GM21360 (cell line): ENCODE data around the gene WDR93.

Source experiments
- ATAC-seq: cut with Tn5 transposase; IDR thresholded peaks from one replicate; pipeline ENCODE4 v1.9.1; 2021; ENCODE audit warnings: mild to moderate bottlenecking, moderate library complexity; ENCODE audit not compliant: unreplicated experiment

WDR93 gene

GRCh38 chr15:89662893-89663626, 27.6 kb upstream of the WDR93 start:
- no peak for ATAC-seq

- ATAC-seq = no peak
These were observed 25.9 kb upstream of the WDR93 start for GRCh38 chr15:89664441-89665350.

GRCh38 chr15:89665449-89666181, 25.0 kb upstream of the WDR93 start:
- no peak for ATAC-seq

DNA sequence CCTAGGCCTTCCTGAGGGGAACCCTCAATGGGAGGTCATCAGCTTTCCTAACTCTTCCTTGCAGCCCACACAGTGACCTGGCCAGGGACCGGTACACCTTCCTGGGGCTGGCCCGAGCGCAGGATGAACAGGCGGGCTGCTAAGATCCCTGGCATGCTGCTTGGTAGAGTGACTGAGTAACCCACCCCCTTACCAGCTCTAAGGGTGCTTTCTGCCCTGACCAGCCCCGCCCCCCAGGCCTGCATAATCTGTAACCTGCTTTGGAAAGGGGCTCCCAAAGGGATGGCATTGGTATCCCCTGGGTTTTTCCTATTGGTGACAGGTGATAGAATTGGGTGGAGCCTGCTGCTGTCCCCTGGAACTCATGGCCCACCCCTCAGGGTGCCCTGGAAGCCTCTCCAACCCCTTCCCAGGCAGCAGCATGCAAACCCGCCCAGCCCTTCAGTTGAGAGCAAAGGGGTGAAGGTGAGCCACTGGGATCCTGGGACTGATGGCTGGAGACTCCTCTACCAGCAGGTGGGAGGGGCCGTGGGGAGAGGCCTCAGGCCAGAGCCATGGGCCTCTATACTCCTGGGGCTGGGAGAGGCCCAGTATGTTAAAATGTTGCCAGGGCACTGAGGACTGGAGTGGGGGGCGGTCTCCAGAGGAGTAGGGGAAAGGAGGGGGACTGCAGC, 24.3 kb upstream of the WDR93 start:
- no peak for ATAC-seq

DNA sequence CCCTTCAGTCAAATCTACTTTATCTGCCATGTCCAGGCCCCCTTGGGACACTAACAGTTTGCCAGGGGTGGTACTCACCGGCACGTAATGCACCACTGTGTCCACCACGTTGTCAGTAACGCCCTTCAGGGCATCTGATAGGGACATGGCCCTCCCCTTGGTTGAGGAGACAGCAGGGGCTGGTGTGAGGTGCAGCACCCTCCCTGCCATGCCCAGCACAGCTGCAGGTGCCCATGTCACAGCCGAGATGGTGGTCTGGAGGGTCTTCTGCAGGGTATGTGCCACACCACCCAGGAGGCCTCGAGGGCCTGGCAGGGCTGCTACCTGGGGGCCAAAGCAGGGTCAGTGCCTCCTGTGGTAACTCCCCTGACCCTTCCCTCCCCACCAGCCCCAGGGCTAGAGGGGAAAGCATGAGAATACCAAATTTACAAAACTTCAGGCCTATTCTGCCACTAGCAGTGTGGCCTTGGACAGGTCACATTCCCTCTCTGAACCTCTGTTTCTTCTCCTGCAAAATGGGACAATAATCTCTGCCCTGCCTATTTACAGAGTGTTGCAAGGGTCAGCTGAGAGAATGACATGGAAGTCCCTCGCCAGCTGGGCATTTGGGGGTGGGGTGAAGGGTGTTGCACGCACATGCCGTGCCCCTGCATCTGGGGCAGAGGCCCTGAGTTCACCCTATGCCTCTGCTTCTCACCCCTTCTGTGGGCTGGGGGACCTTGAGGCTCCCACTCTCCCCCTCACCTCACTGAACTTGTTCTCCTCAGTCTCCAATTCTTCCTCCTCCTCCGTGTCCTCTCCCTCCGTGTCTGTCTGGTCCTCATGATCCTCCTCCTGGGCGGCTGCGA, 23.5 kb upstream of the WDR93 start:
- ATAC-seq = no peak

GRCh38 chr15:89667706-89667960, 23.0 kb upstream of the WDR93 start:
- ATAC-seq = no peak

- no peak for ATAC-seq
These were observed 22.4 kb upstream of the WDR93 start for GRCh38 chr15:89668171-89668570.

- ATAC-seq = no peak
These were observed 21.2 kb upstream of the WDR93 start for GRCh38 chr15:89669309-89669865.

GRCh38 chr15:89669941-89670340, 20.7 kb upstream of the WDR93 start:
- ATAC-seq = no peak

- no peak for ATAC-seq
These were observed 19.5 kb upstream of the WDR93 start for GRCh38 chr15:89670971-89671560.

DNA sequence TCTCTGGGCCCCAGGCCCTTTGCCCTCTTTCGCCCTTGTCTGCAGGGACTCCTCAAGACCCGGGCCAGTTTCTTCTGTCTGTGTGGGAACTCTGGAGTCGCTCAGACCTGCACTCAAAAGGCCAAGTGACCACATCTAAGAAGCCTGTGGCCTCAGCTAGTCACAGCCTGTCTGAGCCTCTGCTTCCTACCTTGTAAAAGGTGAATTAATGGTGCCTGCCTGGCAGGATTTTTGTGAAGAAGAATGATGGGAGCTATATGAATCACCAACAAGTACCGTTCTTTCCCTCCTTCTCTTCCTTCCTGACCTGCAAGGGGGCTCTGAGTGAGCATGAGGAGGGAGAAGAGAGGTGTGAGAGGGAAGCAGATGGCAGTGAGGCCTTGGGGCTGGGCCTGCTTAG, 18.9 kb upstream of the WDR93 start:
- no peak for ATAC-seq

DNA sequence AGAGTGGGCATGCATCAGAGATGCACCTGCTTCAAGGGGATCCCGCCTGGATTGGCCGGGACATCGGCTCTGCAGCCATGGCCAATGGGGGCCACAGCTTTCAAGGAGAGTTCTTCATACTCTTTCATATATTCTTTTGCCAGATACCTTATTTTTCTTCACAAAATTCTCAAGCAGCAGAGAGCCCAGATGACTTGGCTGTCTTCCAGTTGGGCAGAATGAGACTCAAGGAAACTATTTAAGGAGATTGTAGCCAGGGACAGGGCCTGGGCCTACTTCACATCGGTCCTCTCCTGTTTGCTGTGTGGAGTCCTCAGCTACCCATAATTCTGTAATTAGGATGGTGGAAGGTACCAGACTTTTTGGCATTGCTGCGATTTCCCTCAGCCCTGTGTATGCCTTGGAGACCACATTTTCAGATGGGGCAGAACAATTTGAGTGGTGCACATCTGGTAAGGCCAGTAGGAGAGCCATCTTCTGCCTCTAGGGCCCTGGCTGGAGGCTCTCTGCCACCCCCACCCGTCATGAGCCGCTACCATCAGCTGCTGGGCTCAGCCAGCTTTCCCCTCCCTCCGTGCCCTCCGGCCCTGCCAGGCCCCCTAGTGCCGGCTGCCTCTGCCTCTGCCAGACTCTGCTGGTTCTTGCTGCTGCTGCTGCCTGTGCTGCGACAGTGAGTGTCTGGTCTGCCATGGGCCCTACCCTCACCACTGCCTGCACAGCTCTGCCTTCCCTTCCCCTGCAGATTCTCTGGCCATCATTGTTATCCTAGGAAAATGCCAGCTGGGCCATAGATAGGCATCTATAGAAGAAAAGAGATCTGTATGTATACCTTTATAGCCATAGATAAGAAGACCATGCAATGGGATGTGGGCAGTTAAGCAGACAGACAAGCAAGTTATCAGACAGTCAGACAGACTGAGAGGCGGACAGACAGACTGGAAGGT, 18.1 kb upstream of the WDR93 start:
- no peak for ATAC-seq

DNA sequence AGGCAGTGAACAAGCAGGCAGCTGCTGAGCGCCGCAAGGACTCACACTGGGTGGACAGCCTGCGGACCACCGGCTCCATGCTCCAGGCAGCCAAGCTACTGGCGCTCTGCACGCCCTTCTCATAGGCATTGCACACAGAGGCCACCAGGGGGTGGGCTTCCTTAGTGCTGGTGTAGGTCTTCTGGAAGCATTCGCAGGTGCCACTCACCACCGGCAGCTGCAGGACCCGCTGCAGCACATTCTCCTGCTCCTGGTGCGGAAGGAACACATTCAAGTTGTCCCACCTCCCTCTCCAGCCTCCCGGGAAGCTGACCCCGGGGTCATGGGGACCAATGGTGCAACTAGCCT, 17.5 kb upstream of the WDR93 start:
- no peak for ATAC-seq

- no peak for ATAC-seq
These were observed 16.1 kb upstream of the WDR93 start for GRCh38 chr15:89674526-89674925.

DNA sequence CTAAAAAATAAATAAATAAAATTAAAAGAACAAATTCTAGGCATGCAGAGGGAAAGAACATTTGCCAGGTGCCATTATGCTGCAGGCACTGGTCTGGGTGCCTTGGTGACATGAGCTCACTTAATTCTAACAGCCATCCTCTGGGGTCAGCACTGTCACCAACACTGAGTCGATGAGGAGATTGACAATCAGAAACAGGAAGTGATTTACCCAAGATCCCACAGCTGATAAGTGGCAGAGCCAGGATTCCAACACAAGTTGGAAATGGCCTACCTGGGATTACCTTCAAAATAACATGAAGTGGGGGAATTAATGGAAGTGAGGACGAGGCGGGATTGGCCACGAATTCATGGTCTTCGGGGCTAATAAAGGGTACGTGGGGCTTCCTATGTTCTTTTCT, 15.0 kb upstream of the WDR93 start:
- no peak for ATAC-seq

- no peak for ATAC-seq
These were observed 13.2 kb upstream of the WDR93 start for GRCh38 chr15:89677381-89677780.

- no peak for ATAC-seq
These were observed 11.4 kb upstream of the WDR93 start, which contains the start of gene PLIN1 for GRCh38 chr15:89679212-89679611. Gene PLIN1 (minus strand): TSS chr15:89679367. CDS start chr15:89677489, 1,878 bp downstream.

DNA sequence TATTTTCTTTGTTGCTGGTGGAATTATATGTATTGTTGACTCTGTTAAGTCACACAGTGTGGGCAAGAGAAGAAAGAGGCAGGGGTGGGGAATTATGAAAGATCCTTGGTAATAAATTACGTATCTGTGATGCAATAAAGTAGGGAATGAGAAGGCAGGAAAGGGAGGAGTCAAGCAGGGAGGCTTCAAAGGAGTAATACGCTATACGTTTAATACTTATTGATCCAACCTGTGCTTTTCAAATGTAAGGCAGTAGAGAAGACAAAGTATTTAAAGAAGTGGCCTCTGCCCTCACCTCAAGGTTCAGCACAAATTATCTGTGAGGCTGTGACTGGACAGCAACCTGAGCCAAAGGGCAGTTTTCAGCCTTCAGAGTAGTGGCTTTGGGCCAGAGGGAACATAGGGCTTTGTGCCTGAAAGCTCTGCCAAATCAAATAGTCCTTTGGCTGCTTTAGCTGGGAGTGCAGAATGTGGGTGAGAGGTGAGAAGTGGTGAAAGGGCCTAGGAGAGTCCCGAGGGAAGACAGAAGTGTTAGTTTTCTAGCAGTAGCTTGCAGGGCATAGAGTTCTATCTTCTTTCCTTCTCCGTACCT, 10.2 kb upstream of the WDR93 start:
- ATAC-seq = no peak
